Glutamatergic neuron (in vitro differentiated cells): Measurements from ENCODE around the gene ACOD1. TPM values are rescaled to one million over a fixed set of nuclear protein-coding genes. Genes with fewer than 3 reads are reported as not detected.

Experiments
- DNase-seq: peaks from one replicate; pipeline ENCODE4 v3.0.0; 2022
- H3K27ac Mint-ChIP-seq: one replicate; pipeline ENCODE4 v1.8.0; 2020; ENCODE audit warnings: mild to moderate bottlenecking, mixed read lengths, inconsistent platforms; ENCODE audit not compliant: unreplicated experiment
- H3K27me3 Mint-ChIP-seq: one replicate; pipeline ENCODE4 v1.8.0; 2020; ENCODE audit warnings: mild to moderate bottlenecking, moderate library complexity, mixed read lengths, inconsistent platforms; ENCODE audit not compliant: unreplicated experiment
- H3K36me3 Mint-ChIP-seq: one replicate; pipeline ENCODE4 v1.8.0; 2020; ENCODE audit warnings: mild to moderate bottlenecking, mixed read lengths, inconsistent platforms; ENCODE audit not compliant: unreplicated experiment
- H3K4me1 Mint-ChIP-seq: one replicate; pipeline ENCODE4 v1.8.0; 2020; ENCODE audit warnings: mild to moderate bottlenecking, low read depth, mixed read lengths, inconsistent platforms; ENCODE audit not compliant: unreplicated experiment
- H3K4me3 Mint-ChIP-seq: one replicate; pipeline ENCODE4 v1.8.0; 2020; ENCODE audit warnings: mild to moderate bottlenecking, mixed read lengths, inconsistent platforms; ENCODE audit not compliant: unreplicated experiment
- H3K9me3 Mint-ChIP-seq: one replicate; pipeline ENCODE4 v1.8.0; 2020; ENCODE audit warnings: mild to moderate bottlenecking, moderate library complexity, mixed read lengths, inconsistent platforms; ENCODE audit not compliant: unreplicated experiment
- total RNA-seq: library from RNA; stranded (reverse); fragmentation: NEBNext Ultra II Directional; extraction: Animal tissue kit (Norgen Biotek cat#: 25700); gene quantifications from one replicate; pipeline ENCODE4 v1.2.1, GENCODE V29; 2021; ENCODE audit not compliant: unreplicated experiment
- TF ChIP-seq, protein P1 (sequence below): fragments of 200-600 bp; sonication (generic); IDR thresholded peaks from one replicate; pipeline ENCODE4 v1.5.0; 2021; ENCODE audit not compliant: partially characterized antibody, unreplicated experiment

The ACOD1 gene
- total RNA-seq, 1 donor from 2014 or later, result not detected

DNA sequence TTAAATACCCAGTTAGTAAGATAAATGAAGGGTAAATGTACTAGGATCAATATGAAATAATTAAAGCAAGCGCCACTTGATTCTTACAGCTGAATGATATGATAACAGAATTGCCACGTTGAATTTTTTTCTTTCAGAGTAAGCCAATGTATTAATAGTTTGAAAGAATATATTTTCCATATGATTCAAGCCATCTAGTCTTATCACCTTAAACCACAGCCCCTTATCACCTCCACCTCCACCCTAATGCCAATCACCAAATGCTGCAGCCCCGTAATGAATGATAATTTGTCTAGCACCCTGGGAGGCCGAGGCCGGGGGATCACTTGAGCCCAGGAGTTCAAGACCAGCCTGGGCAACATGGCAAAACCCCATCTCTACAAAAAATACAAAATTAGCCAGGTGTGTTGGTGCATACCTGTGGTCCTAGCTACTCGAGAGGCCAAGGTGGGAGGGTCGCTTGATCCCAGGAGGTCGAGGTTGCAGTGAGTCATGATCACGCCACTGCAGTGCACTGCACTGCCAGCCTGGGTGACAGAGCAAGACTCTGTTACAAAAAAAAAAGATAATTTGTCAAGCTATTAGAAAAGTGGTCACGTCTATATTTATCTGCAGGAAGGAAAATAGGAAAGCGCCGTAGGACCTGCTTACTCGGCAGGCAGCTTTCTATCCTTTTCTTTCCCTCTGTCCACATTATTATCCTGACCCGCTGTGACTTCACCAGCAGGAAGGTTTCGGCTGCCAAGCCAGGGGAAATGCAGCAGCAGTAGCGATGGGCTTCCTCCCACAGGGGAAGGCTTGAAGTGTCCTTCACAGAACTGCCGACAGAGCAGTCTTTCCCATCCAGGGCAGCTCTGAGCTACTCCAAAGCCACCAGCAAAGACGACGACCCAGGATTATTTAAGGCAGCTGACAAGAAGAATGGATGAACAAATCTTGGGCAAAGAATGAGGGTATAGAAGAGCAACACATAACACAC, 23.8 kb downstream of the ACOD1 start:
- Mint-ChIP-seq H3K27ac (no peak overlapping the region), H3K4me1 (peaks cover 45% of the 10 kb centered on the region), H3K36me3 (peaks cover 3% of the 10 kb centered on the region), H3K4me3 (no peak overlapping the region), H3K27me3 (peaks cover 8% of the 10 kb centered on the region), H3K9me3 (peaks cover 7% of the 10 kb centered on the region)
- TF ChIP-seq, protein P1, sequence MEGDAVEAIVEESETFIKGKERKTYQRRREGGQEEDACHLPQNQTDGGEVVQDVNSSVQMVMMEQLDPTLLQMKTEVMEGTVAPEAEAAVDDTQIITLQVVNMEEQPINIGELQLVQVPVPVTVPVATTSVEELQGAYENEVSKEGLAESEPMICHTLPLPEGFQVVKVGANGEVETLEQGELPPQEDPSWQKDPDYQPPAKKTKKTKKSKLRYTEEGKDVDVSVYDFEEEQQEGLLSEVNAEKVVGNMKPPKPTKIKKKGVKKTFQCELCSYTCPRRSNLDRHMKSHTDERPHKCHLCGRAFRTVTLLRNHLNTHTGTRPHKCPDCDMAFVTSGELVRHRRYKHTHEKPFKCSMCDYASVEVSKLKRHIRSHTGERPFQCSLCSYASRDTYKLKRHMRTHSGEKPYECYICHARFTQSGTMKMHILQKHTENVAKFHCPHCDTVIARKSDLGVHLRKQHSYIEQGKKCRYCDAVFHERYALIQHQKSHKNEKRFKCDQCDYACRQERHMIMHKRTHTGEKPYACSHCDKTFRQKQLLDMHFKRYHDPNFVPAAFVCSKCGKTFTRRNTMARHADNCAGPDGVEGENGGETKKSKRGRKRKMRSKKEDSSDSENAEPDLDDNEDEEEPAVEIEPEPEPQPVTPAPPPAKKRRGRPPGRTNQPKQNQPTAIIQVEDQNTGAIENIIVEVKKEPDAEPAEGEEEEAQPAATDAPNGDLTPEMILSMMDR, result no peak
- no peak for DNase-seq

DNA sequence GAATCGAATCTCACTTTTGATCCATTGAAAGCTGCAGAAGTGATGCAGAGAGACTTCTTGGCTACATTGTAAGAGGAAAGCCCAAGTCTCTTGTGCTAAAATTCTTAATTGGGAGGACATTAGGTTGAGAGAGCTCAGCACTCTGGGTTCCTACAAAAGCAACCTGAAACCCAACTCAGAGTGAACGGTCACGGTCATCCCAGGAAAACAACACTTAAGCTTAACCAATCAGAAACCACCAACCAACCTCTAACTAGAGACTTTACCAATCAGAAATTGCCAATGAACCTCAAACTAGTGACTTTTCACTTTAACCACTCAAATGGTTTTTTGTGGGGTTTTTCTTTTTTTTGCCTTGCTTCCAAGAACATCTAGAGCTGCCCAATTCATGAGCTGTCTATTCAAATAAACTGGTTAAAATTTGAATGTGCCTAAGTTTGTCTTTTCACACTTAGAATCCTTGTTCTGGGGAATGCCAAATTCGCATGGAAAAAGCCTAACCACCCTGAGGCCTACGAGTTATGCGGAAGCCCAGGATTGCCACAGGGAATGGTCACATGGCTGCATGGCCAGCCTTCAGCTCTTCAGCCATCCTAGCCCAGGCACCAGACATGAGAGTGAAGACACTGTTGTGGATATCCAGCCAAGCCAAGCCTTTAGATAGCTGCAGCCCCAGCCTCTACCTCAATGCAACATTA, 25.8 kb downstream of the ACOD1 start:
- H3K4me3 Mint-ChIP-seq, result no peak overlapping the region
- DNase-seq, result no peak
- peaks cover 31% of the 10 kb centered on the region for H3K4me1 Mint-ChIP-seq
- H3K36me3 Mint-ChIP-seq, result no peaks in the 10 kb centered on the region
- TF ChIP-seq, protein P1, result no peak
- no peak overlapping the region for H3K27ac Mint-ChIP-seq
- H3K9me3 Mint-ChIP-seq, result peaks cover 2% of the 10 kb centered on the region
- peaks cover 5% of the 10 kb centered on the region for H3K27me3 Mint-ChIP-seq

GRCh38 chr13:76974618-76974975, 26.3 kb downstream of the ACOD1 start:
- Mint-ChIP-seq H3K9me3 (peaks cover 2% of the 10 kb centered on the region), H3K27ac (no peak overlapping the region), H3K36me3 (no peaks in the 10 kb centered on the region), H3K4me3 (no peak overlapping the region), H3K4me1 (peaks cover 27% of the 10 kb centered on the region), H3K27me3 (peaks cover 5% of the 10 kb centered on the region)
- DNase-seq, result no peak
- TF ChIP-seq, protein P1, result no peak

- H3K4me3 Mint-ChIP-seq, result no peak overlapping the region
- H3K27ac Mint-ChIP-seq, result no peak overlapping the region
- H3K4me1 Mint-ChIP-seq, result peaks cover 20% of the 10 kb centered on the region
- peaks cover 2% of the 10 kb centered on the region for H3K9me3 Mint-ChIP-seq
- H3K36me3 Mint-ChIP-seq, result no peaks in the 10 kb centered on the region
- peaks cover 5% of the 10 kb centered on the region for H3K27me3 Mint-ChIP-seq
- TF ChIP-seq, protein P1, result no peak
- DNase-seq, result no peak
Observed at GRCh38 chr13:76975863-76976262, 27.6 kb downstream of the ACOD1 start.
